A673 (cell line): ENCODE results near the gene QRFPR. TPM values are rescaled to one million over a fixed set of nuclear protein-coding genes. Genes with fewer than 3 reads are reported as not detected.

Source experiments
- BruUV-seq: library from RNA; stranded (reverse); fragments of 400-500 nt; replicated peaks from 2 replicates; lab custom pipeline; 2021; lab: Mats Ljungman, UMichigan
- CTCF ChIA-PET: fragments of 300-600 bp; sonication (Branson Sonifier 250); formaldehyde crosslinking; loops from one replicate; lab custom pipeline; 2022; ENCODE audit warnings: antibody characterized with exemption; lab: Charles Lee
- POLR2A ChIA-PET: fragments of 300-600 bp; sonication (Branson Sonifier 250); formaldehyde crosslinking; loops from one replicate; lab custom pipeline; 2022; ENCODE audit warnings: antibody characterized with exemption; ENCODE audit not compliant: low non-redundant PET; lab: Charles Lee
- DNase-seq: peaks from one replicate; pipeline ENCODE4 v3.0.0-alpha.2; 2015; ENCODE audit warnings: low spot score
- H3K27ac ChIP-seq: fragments of 200-600 bp; sonication (generic); 2 replicates; pipeline ENCODE4 v1.5.1; 2016; ENCODE audit warnings: mixed run types, low read depth, mild to moderate bottlenecking, mixed read lengths, antibody characterized with exemption, low read length; ENCODE audit not compliant: poor library complexity, severe bottlenecking
- H3K27me3 ChIP-seq: fragments of 200-600 bp; sonication (generic); replicated peaks from 2 replicates; pipeline ENCODE4 v1.6.1; 2017; ENCODE audit warnings: mixed run types, low read depth, mild to moderate bottlenecking, mixed read lengths, antibody characterized with exemption, low read length; ENCODE audit not compliant: insufficient read depth, poor library complexity
- H3K36me3 ChIP-seq: fragments of 200-600 bp; sonication (generic); 2 replicates; pipeline ENCODE4 v1.6.1; 2016; ENCODE audit warnings: mixed run types, mild to moderate bottlenecking, mixed read lengths, antibody characterized with exemption, low read length; ENCODE audit not compliant: insufficient read depth, poor library complexity, severe bottlenecking
- H3K4me1 ChIP-seq: fragments of 200-600 bp; sonication (generic); 2 replicates; pipeline ENCODE4 v1.6.1; 2017; ENCODE audit warnings: mixed run types, mild to moderate bottlenecking, mixed read lengths, antibody characterized with exemption, low read length; ENCODE audit not compliant: insufficient read depth, poor library complexity, severe bottlenecking
- H3K4me3 ChIP-seq: fragments of 200-600 bp; sonication (generic); 2 replicates; pipeline ENCODE4 v1.5.1; 2016; ENCODE audit warnings: low read depth, mixed run types, mild to moderate bottlenecking, mixed read lengths, low read length; ENCODE audit not compliant: poor library complexity, severe bottlenecking
- H3K9me3 ChIP-seq: fragments of 200-600 bp; sonication (generic); 2 replicates; pipeline ENCODE4 v1.6.1; 2016; ENCODE audit warnings: mixed run types, low read depth, mild to moderate bottlenecking, mixed read lengths, antibody characterized with exemption, low read length; ENCODE audit not compliant: poor library complexity, severe bottlenecking
- CTCF ChIP-seq: fragments of 300-800, 200-600 bp; sonication (generic); conservative IDR thresholded peaks from 2 replicates; pipeline ENCODE4 v1.5.1; 2017; ENCODE audit warnings: low read depth, mild to moderate bottlenecking, antibody characterized with exemption, low read length, moderate library complexity, mixed read lengths
- EZH2 ChIP-seq: fragments of 200-600 bp; sonication (generic); IDR thresholded peaks from 2 replicates; pipeline ENCODE4 v1.6.1; 2017; ENCODE audit warnings: borderline replicate concordance, low read depth, mild to moderate bottlenecking, mixed read lengths, antibody characterized with exemption, low read length; ENCODE audit not compliant: poor library complexity, severe bottlenecking
- intact Hi-C: fragments of 100-400 bp; cut with micrococcal nuclease; formaldehyde crosslinking; loops from one replicate; pipeline ENCODE4 v1.10.0; 2022; ENCODE audit not compliant: unreplicated experiment
- total RNA-seq: library from RNA; stranded (reverse); gene quantifications from 2 replicates; pipeline ENCODE4 v1.2.3, GENCODE V29; 2021

Gene QRFPR
- total RNA-seq, 1 experiment from 2014 or later = 32.2 TPM

- ChIA-PET CTCF (no interaction called here), POLR2A (interaction anchor here (0.6 kb wide), 1 partner anchor 493 kb away, joined by 3 read pairs; no protein-coding TSS in a partner anchor)
- H3K27me3 ChIP-seq = no peaks in the 10 kb centered on the region
- DNase-seq = no peak
- no peak for TF ChIP-seq EZH2
- TF ChIP-seq CTCF = no peak
- H3K4me1 ChIP-seq = no peaks in the 10 kb centered on the region
- H3K36me3 ChIP-seq = no peaks in the 10 kb centered on the region
- H3K27ac ChIP-seq = no peak overlapping the region
- no peaks in the 10 kb centered on the region for H3K9me3 ChIP-seq
- H3K4me3 ChIP-seq = no peak overlapping the region
- BruUV-seq = no TSS peak
- intact Hi-C loops = no loop called here
Observed at GRCh38 chr4:121397941-121398601, 17.3 kb upstream of the QRFPR start.

GRCh38 chr4:121397434-121397833, 16.6 kb upstream of the QRFPR start:
- Histone ChIP-seq H3K27me3 (no peaks in the 10 kb centered on the region), H3K27ac (no peak overlapping the region), H3K4me1 (no peaks in the 10 kb centered on the region), H3K4me3 (no peak overlapping the region), H3K9me3 (no peaks in the 10 kb centered on the region), H3K36me3 (no peaks in the 10 kb centered on the region)
- DNase-seq = no peak
- CTCF ChIA-PET = no interaction called here
- intact Hi-C loops = no loop called here
- POLR2A ChIA-PET = interaction anchor here (0.6 kb wide), 1 partner anchor 494 kb away, joined by 3 read pairs; no protein-coding TSS in a partner anchor
- TF ChIP-seq EZH2 (no peak), CTCF (no peak)
- no TSS peak for BruUV-seq

GRCh38 chr4:121392426-121393086, 11.7 kb upstream of the QRFPR start:
- BruUV-seq = no TSS peak
- intact Hi-C loops = no loop called here
- Histone ChIP-seq H3K27me3 (no peaks in the 10 kb centered on the region), H3K27ac (no peak overlapping the region), H3K36me3 (no peaks in the 10 kb centered on the region), H3K4me3 (no peak overlapping the region), H3K9me3 (no peaks in the 10 kb centered on the region), H3K4me1 (no peaks in the 10 kb centered on the region)
- ChIA-PET POLR2A (no interaction called here), CTCF (no interaction called here)
- no peak for DNase-seq
- TF ChIP-seq EZH2 = no peak
- TF ChIP-seq CTCF = no peak
